Activated CD8-positive, alpha-beta memory T cell treated with anti-CD3 and anti-CD28 coated beads, Interleukin-2, amount 10 ng/mL, durations not matched to agents 7 days and 5 days (primary cell): ENCODE measurements around the gene KCNK17. TPM values are rescaled to one million over a fixed set of nuclear protein-coding genes. Genes with fewer than 3 reads are reported as not detected.
"Not testable (repeated sequence)": the region's sequence is repeated elsewhere in the genome, so short reads cannot be mapped to it uniquely, and the experiment has no call there.

ENCODE experiments used
- ATAC-seq: fragments of 150-1000 bp; cut with Tn5 transposase; one replicate; pipeline ENCODE4 v1.10.0; 2021; ENCODE audit warnings: moderate library complexity
- CTCF ChIA-PET: fragments of 350-600 bp; sonication (Branson Sonifier 250); formaldehyde crosslinking; loops from one replicate; lab custom pipeline; 2021; ENCODE audit warnings: antibody characterized with exemption; lab: Charles Lee
- DNase-seq: peaks from one replicate; pipeline ENCODE4 v3.0.0-alpha.2; 2020
- H3K27ac Mint-ChIP-seq: one replicate; pipeline ENCODE4 v1.8.0; 2021; ENCODE audit warnings: mild to moderate bottlenecking, mixed read lengths
- H3K27me3 Mint-ChIP-seq: one replicate; pipeline ENCODE4 v1.8.0; 2021; ENCODE audit warnings: mixed read lengths
- H3K36me3 Mint-ChIP-seq: one replicate; pipeline ENCODE4 v1.8.0; 2021; ENCODE audit warnings: mild to moderate bottlenecking, mixed read lengths
- H3K4me1 Mint-ChIP-seq: one replicate; pipeline ENCODE4 v1.8.0; 2021; ENCODE audit warnings: mixed read lengths
- H3K4me3 Mint-ChIP-seq: one replicate; pipeline ENCODE4 v1.8.0; 2021; ENCODE audit warnings: mild to moderate bottlenecking, moderate library complexity, mixed read lengths
- H3K9me3 Mint-ChIP-seq: one replicate; pipeline ENCODE4 v1.8.0; 2022; ENCODE audit warnings: low read depth, mixed read lengths
- total RNA-seq, 2 experiments: library from RNA; stranded (reverse); gene quantifications; one replicate each; pipeline ENCODE4 v1.2.3, GENCODE V29; 2021

KCNK17 gene
- total RNA-seq, 2 experiments from 2014 or later, result not detected

GRCh38 chr6:39289490-39289889, 24.7 kb downstream of the KCNK17 start:
- H3K36me3 Mint-ChIP-seq, result no peaks in the 10 kb centered on the region
- peak; percentile 68 for ATAC-seq
- H3K27me3 Mint-ChIP-seq, result peaks cover 9% of the 10 kb centered on the region
- peak; percentile 41 for DNase-seq
- peaks cover 14% of the 10 kb centered on the region for H3K4me1 Mint-ChIP-seq
- H3K9me3 Mint-ChIP-seq, result no peaks in the 10 kb centered on the region
- no peak overlapping the region for H3K4me3 Mint-ChIP-seq
- H3K27ac Mint-ChIP-seq, result no peak overlapping the region
- CTCF ChIA-PET, result interaction anchor here (0.9 to 2.0 kb wide), 2 partner anchors 13 to 123 kb away, joined by 3 to 6 read pairs; no protein-coding TSS in a partner anchor

- CTCF ChIA-PET, result interaction anchor here (2.1 kb wide), 1 partner anchor 121 kb away, joined by 6 read pairs; no protein-coding TSS in a partner anchor
- DNase-seq (no peak), ATAC-seq (no peak)
- no peak overlapping the region for H3K27ac Mint-ChIP-seq
- H3K4me3 Mint-ChIP-seq, result no peak overlapping the region
- no peaks in the 10 kb centered on the region for H3K9me3 Mint-ChIP-seq
- H3K36me3 Mint-ChIP-seq, result no peaks in the 10 kb centered on the region
- peaks cover 14% of the 10 kb centered on the region for H3K4me1 Mint-ChIP-seq
- peaks cover 4% of the 10 kb centered on the region for H3K27me3 Mint-ChIP-seq
These were observed 26.6 kb downstream of the KCNK17 start for GRCh38 chr6:39287601-39288000.

- H3K27me3 Mint-ChIP-seq, H3K36me3 Mint-ChIP-seq, H3K4me3 Mint-ChIP-seq, H3K9me3 Mint-ChIP-seq, DNase-seq, ATAC-seq, H3K27ac Mint-ChIP-seq: not testable (repeated sequence)
- CTCF ChIA-PET, result interaction anchor here (2.1 kb wide), 1 partner anchor 120 kb away, joined by 6 read pairs; no protein-coding TSS in a partner anchor
- peaks cover 14% of the 10 kb centered on the region for H3K4me1 Mint-ChIP-seq
These were observed 27.6 kb downstream of the KCNK17 start for GRCh38 chr6:39286596-39286995.

- Mint-ChIP-seq H3K27me3 (peaks cover 4% of the 10 kb centered on the region), H3K27ac (no peak overlapping the region), H3K4me1 (peaks cover 2% of the 10 kb centered on the region), H3K4me3 (no peak overlapping the region), H3K36me3 (no peaks in the 10 kb centered on the region), H3K9me3 (no peaks in the 10 kb centered on the region)
- CTCF ChIA-PET, result no interaction called here
- DNase-seq (no peak), ATAC-seq (no peak)
These were observed 31.4 kb downstream of the KCNK17 start for GRCh38 chr6:39282774-39283173.

- Mint-ChIP-seq H3K27ac (no peak overlapping the region), H3K36me3 (no peaks in the 10 kb centered on the region), H3K4me1 (peaks cover 2% of the 10 kb centered on the region), H3K4me3 (no peak overlapping the region), H3K9me3 (no peaks in the 10 kb centered on the region), H3K27me3 (peaks cover 4% of the 10 kb centered on the region)
- DNase-seq, result no peak
- no peak for ATAC-seq
- CTCF ChIA-PET, result no interaction called here
These were observed 32.8 kb downstream of the KCNK17 start for GRCh38 chr6:39281312-39281980.

GRCh38 chr6:39280247-39280731, 33.9 kb downstream of the KCNK17 start:
- ATAC-seq (no peak), DNase-seq (no peak)
- CTCF ChIA-PET, result interaction anchor here (1.8 kb wide), 1 partner anchor 22 kb away, joined by 5 read pairs; no protein-coding TSS in a partner anchor
- H3K36me3 Mint-ChIP-seq, result no peaks in the 10 kb centered on the region
- no peak overlapping the region for H3K4me3 Mint-ChIP-seq
- peaks cover 2% of the 10 kb centered on the region for H3K4me1 Mint-ChIP-seq
- H3K9me3 Mint-ChIP-seq, result no peaks in the 10 kb centered on the region
- peaks cover 9% of the 10 kb centered on the region for H3K27me3 Mint-ChIP-seq
- H3K27ac Mint-ChIP-seq, result no peak overlapping the region

GRCh38 chr6:39279539-39279938, 34.7 kb downstream of the KCNK17 start:
- H3K27me3 Mint-ChIP-seq, result peaks cover 9% of the 10 kb centered on the region
- no peaks in the 10 kb centered on the region for H3K36me3 Mint-ChIP-seq
- H3K27ac Mint-ChIP-seq, result no peak overlapping the region
- DNase-seq (no peak), ATAC-seq (no peak)
- peaks cover 2% of the 10 kb centered on the region for H3K4me1 Mint-ChIP-seq
- no peak overlapping the region for H3K4me3 Mint-ChIP-seq
- CTCF ChIA-PET, result interaction anchor here (1.8 kb wide), 1 partner anchor 23 kb away, joined by 5 read pairs; no protein-coding TSS in a partner anchor
- H3K9me3 Mint-ChIP-seq, result no peaks in the 10 kb centered on the region

- Mint-ChIP-seq H3K4me1 (peaks cover 2% of the 10 kb centered on the region), H3K9me3 (no peaks in the 10 kb centered on the region), H3K4me3 (no peak overlapping the region), H3K27ac (no peak overlapping the region), H3K36me3 (no peaks in the 10 kb centered on the region), H3K27me3 (peaks cover 5% of the 10 kb centered on the region)
- CTCF ChIA-PET, result interaction anchor here (0.7 kb wide), 1 partner anchor 287 kb away, joined by 3 read pairs; no protein-coding TSS in a partner anchor
- DNase-seq, result no peak
- ATAC-seq, result no peak
These were observed 37.7 kb downstream of the KCNK17 start for GRCh38 chr6:39276379-39276995.

- ATAC-seq (no peak), DNase-seq (no peak)
- CTCF ChIA-PET, result no interaction called here
- no peak overlapping the region for H3K4me3 Mint-ChIP-seq
- H3K27ac Mint-ChIP-seq, result no peak overlapping the region
- H3K4me1 Mint-ChIP-seq, result no peaks in the 10 kb centered on the region
- peaks cover 5% of the 10 kb centered on the region for H3K27me3 Mint-ChIP-seq
- no peaks in the 10 kb centered on the region for H3K36me3 Mint-ChIP-seq
- no peaks in the 10 kb centered on the region for H3K9me3 Mint-ChIP-seq
These were observed 39.3 kb downstream of the KCNK17 start for GRCh38 chr6:39274903-39275302.

- ATAC-seq, result no peak
These were observed 39.7 kb downstream of the KCNK17 start for GRCh38 chr6:39274471-39274870.

GRCh38 chr6:39273406-39273821, 40.8 kb downstream of the KCNK17 start:
- H3K4me1 Mint-ChIP-seq, result no peaks in the 10 kb centered on the region
- H3K27me3 Mint-ChIP-seq, result peaks cover 5% of the 10 kb centered on the region
- no peak for DNase-seq
- no peaks in the 10 kb centered on the region for H3K9me3 Mint-ChIP-seq
- no peak overlapping the region for H3K27ac Mint-ChIP-seq
- no peak for ATAC-seq
- CTCF ChIA-PET, result interaction anchor here (1.5 kb wide), 1 partner anchor 9 kb away, joined by 3 read pairs; no protein-coding TSS in a partner anchor
- H3K36me3 Mint-ChIP-seq, result no peaks in the 10 kb centered on the region
- H3K4me3 Mint-ChIP-seq, result no peak overlapping the region

More at GRCh38 chr6:39274471-39274870, 39.7 kb downstream of the KCNK17 start:
- Mint-ChIP-seq H3K27me3 (peaks cover 5% of the 10 kb centered on the region), H3K27ac (no peak overlapping the region), H3K9me3 (no peaks in the 10 kb centered on the region), H3K4me3 (no peak overlapping the region), H3K4me1 (no peaks in the 10 kb centered on the region), H3K36me3 (no peaks in the 10 kb centered on the region)
- CTCF ChIA-PET, result no interaction called here
- no peak for DNase-seq

GRCh38 chr6:39269961-39270360, 44.3 kb downstream of the KCNK17 start:
- Mint-ChIP-seq H3K4me1 (peaks cover 3% of the 10 kb centered on the region), H3K4me3 (no peak overlapping the region), H3K9me3 (no peaks in the 10 kb centered on the region), H3K27me3 (no peaks in the 10 kb centered on the region), H3K36me3 (no peaks in the 10 kb centered on the region), H3K27ac (no peak overlapping the region)
- CTCF ChIA-PET, result no interaction called here
- DNase-seq (no peak), ATAC-seq (no peak)

GRCh38 chr6:39268721-39269120, 45.5 kb downstream of the KCNK17 start:
- CTCF ChIA-PET, result no interaction called here
- no peak for ATAC-seq
- H3K4me1 Mint-ChIP-seq, result peaks cover 5% of the 10 kb centered on the region
- no peak overlapping the region for H3K27ac Mint-ChIP-seq
- H3K36me3 Mint-ChIP-seq, result no peaks in the 10 kb centered on the region
- H3K27me3 Mint-ChIP-seq, result no peaks in the 10 kb centered on the region
- no peak overlapping the region for H3K4me3 Mint-ChIP-seq
- no peak for DNase-seq
- no peaks in the 10 kb centered on the region for H3K9me3 Mint-ChIP-seq
